Mucosa of descending colon (tissue), 3 donors: Measurements from ENCODE around the gene ATXN7. TPM values are rescaled to one million over a fixed set of nuclear protein-coding genes. Genes with fewer than 3 reads are reported as not detected.

ENCODE experiments used
- ATAC-seq: fragments of 200-7000 bp; cut with Tn5 transposase; one replicate; pipeline ENCODE4 v1.9.1; 2020; ENCODE audit warnings: mild to moderate bottlenecking, moderate library complexity
- DNase-seq, 3 donors: peaks; one replicate each; pipeline ENCODE4 v3.0.0-alpha.2; 2020
- H3K36me3 ChIP-seq: fragments of 200-600 bp; one replicate; pipeline ENCODE4 v1.8.0; 2021; ENCODE audit warnings: low read depth, mild to moderate bottlenecking
- H3K4me1 ChIP-seq: fragments of 200-600 bp; one replicate; pipeline ENCODE4 v1.8.0; 2021; ENCODE audit warnings: low read depth, mild to moderate bottlenecking
- H3K4me3 ChIP-seq: fragments of 200-600 bp; one replicate; pipeline ENCODE4 v1.8.0; 2021; ENCODE audit warnings: mild to moderate bottlenecking
- H3K9me3 ChIP-seq: fragments of 200-600 bp; one replicate; pipeline ENCODE4 v1.8.0; 2021; ENCODE audit warnings: mild to moderate bottlenecking
- CTCF ChIP-seq: fragments of 200-600 bp; IDR thresholded peaks from one replicate; pipeline ENCODE4 v1.8.0; 2022; ENCODE audit warnings: antibody characterized with exemption, mild to moderate bottlenecking
- intact Hi-C, 2 donors: fragments of 100-400 bp; cut with DNase I in 1 of 2; cut with micrococcal nuclease in 1 of 2; formaldehyde crosslinking; loops; one replicate each; pipeline versions ENCODE4 v1.11.0 to v1.11.1; 2022; cut with DNase I, micrococcal nuclease
- total RNA-seq, 3 donors: library from RNA; stranded (reverse); fragmentation: NEBNext Ultra II Directional in 2 of 3; extraction: Animal tissue kit (Norgen Biotek cat#: 25700) in 2 of 3; gene quantifications; one replicate each; pipeline versions ENCODE4 v1.2.1 to v1.2.4, GENCODE V29; 2021 to 2023
- donor health status: DM: no; HTN: no; CAD: no; lungs with moderate emphysema.
- donor health status: DM: no; HTN: no; CAD: no.
- donor health status: DM: no; HTN: yes; CAD: no.

The ATXN7 gene
- total RNA-seq, 3 donors from 2014 or later, result 41.2 to 57.4 (median 41.5) TPM

- Histone ChIP-seq H3K9me3 (no peaks in the 10 kb centered on the region), H3K36me3 (no peaks in the 10 kb centered on the region), H3K4me1 (no peaks in the 10 kb centered on the region), H3K4me3 (no peak overlapping the region)
- DNase-seq (no peak), ATAC-seq (no peak)
- TF ChIP-seq CTCF, result no peak
- intact Hi-C loops, result loop anchor here in 1 of 2 donors (10.0 kb wide), 1 partner anchor 228 kb away; no protein-coding TSS in a partner anchor
These were observed 173.4 kb downstream of the ATXN7 start for GRCh38 chr3:64037084-64037483.

- intact Hi-C loops, result loop anchor here in 1 of 2 donors (10.0 kb wide), 1 partner anchor 226 kb away; no protein-coding TSS in a partner anchor
- no peak for ATAC-seq
- Histone ChIP-seq H3K4me1 (no peaks in the 10 kb centered on the region), H3K36me3 (no peaks in the 10 kb centered on the region), H3K4me3 (no peak overlapping the region), H3K9me3 (no peaks in the 10 kb centered on the region)
- no peak for TF ChIP-seq CTCF
- no peak for DNase-seq
These were observed 174.6 kb downstream of the ATXN7 start for GRCh38 chr3:64038253-64038767.

- no peak for TF ChIP-seq CTCF
- no peak overlapping the region for H3K4me3 ChIP-seq
- no peaks in the 10 kb centered on the region for H3K36me3 ChIP-seq
- H3K9me3 ChIP-seq, result no peaks in the 10 kb centered on the region
- no peaks in the 10 kb centered on the region for H3K4me1 ChIP-seq
- intact Hi-C loops, result loop anchor here in 1 of 2 donors (10.0 kb wide), 1 partner anchor 225 kb away; no protein-coding TSS in a partner anchor
- no peak for ATAC-seq
- DNase-seq, result no peak
These were observed 175.7 kb downstream of the ATXN7 start for GRCh38 chr3:64039332-64039731.

- H3K36me3 ChIP-seq, result no peaks in the 10 kb centered on the region
- intact Hi-C loops, result loop anchor here in 1 of 2 donors (10.0 kb wide), 1 partner anchor 225 kb away; no protein-coding TSS in a partner anchor
- no peak overlapping the region for H3K4me3 ChIP-seq
- ATAC-seq, result no peak
- H3K9me3 ChIP-seq, result no peaks in the 10 kb centered on the region
- no peaks in the 10 kb centered on the region for H3K4me1 ChIP-seq
- TF ChIP-seq CTCF, result no peak
- DNase-seq, result no peak
These were observed 176.5 kb downstream of the ATXN7 start for GRCh38 chr3:64039981-64040733.

GRCh38 chr3:64042952-64043351 lies 179.3 kb downstream of the ATXN7 start:
- no peak for DNase-seq
- no peaks in the 10 kb centered on the region for H3K4me1 ChIP-seq
- no peaks in the 10 kb centered on the region for H3K36me3 ChIP-seq
- TF ChIP-seq CTCF, result no peak
- no peak overlapping the region for H3K4me3 ChIP-seq
- ATAC-seq, result no peak
- intact Hi-C loops, result no loop called here
- no peaks in the 10 kb centered on the region for H3K9me3 ChIP-seq
